HFFc6 (cell line): ENCODE measurements around the gene UBE2I. TPM values are rescaled to one million over a fixed set of nuclear protein-coding genes. Genes with fewer than 3 reads are reported as not detected.

Experiments used
- DNase-seq: peaks from one replicate; pipeline ENCODE4 v3.0.0-alpha.2; 2018
- H3K27ac Mint-ChIP-seq: 2 replicates; pipeline ENCODE4 v1.8.0; 2020; ENCODE audit warnings: mild to moderate bottlenecking, mixed read lengths
- H3K27me3 Mint-ChIP-seq: 2 replicates; pipeline ENCODE4 v1.8.0; 2021; ENCODE audit warnings: mild to moderate bottlenecking, moderate library complexity, mixed read lengths; ENCODE audit not compliant: insufficient read depth
- H3K36me3 Mint-ChIP-seq: 2 replicates; pipeline ENCODE4 v1.8.0; 2021; ENCODE audit warnings: low read depth, mixed read lengths
- H3K4me1 Mint-ChIP-seq: 2 replicates; pipeline ENCODE4 v1.8.0; 2020; ENCODE audit warnings: low read depth, mixed read lengths
- H3K4me3 Mint-ChIP-seq: 2 replicates; pipeline ENCODE4 v1.8.0; 2020; ENCODE audit warnings: mild to moderate bottlenecking, moderate library complexity, mixed read lengths
- H3K9me3 Mint-ChIP-seq: 2 replicates; pipeline ENCODE4 v1.8.0; 2020; ENCODE audit warnings: mild to moderate bottlenecking, mixed read lengths
- CTCF ChIP-seq: fragments of 200-600 bp; sonication (generic); IDR thresholded peaks from 2 replicates; pipeline ENCODE4 v1.5.0; 2021; ENCODE audit warnings: antibody characterized with exemption, mild to moderate bottlenecking
- total RNA-seq, 6 experiments: library from RNA; stranded (reverse); fragmentation: NEBNext Ultra II Directional; extraction: Animal tissue kit (Norgen Biotek cat#: 25700); gene quantifications; 2 replicates in 1 of 6; 3 replicates in 5 of 6; pipeline ENCODE4 v1.2.3, GENCODE V29; 2021

The UBE2I gene
- total RNA-seq, 6 experiments from 2014 or later, result 116 to 147 (median 138) TPM

GRCh38 chr16:1357906-1358566 is 48.6 kb downstream of the UBE2I start:
- DNase-seq, result no peak
- H3K9me3 Mint-ChIP-seq, result no peaks in the 10 kb centered on the region
- H3K27ac Mint-ChIP-seq, result no peak overlapping the region; the same call in 1 of the 2 replicates
- H3K4me3 Mint-ChIP-seq, result no peak overlapping the region
- H3K27me3 Mint-ChIP-seq, result peaks cover 5% of the 10 kb centered on the region
- peaks cover 24% of the 10 kb centered on the region for H3K4me1 Mint-ChIP-seq
- TF ChIP-seq CTCF, result no peak
- H3K36me3 Mint-ChIP-seq, result peaks cover 6% of the 10 kb centered on the region; the same call in 1 of the 2 replicates

- Mint-ChIP-seq H3K4me3 (no peak overlapping the region), H3K9me3 (no peaks in the 10 kb centered on the region), H3K36me3 (no peaks in the 10 kb centered on the region; the same call in 1 of the 2 replicates), H3K27ac (no peak overlapping the region), H3K4me1 (peaks cover 10% of the 10 kb centered on the region), H3K27me3 (peaks cover 5% of the 10 kb centered on the region; the same call in 1 of the 2 replicates)
- TF ChIP-seq CTCF, result no peak
- DNase-seq, result no peak
These were observed 52.4 kb downstream of the UBE2I start for GRCh38 chr16:1361685-1362360.

GRCh38 chr16:1362807-1363206 is 53.4 kb downstream of the UBE2I start:
- Mint-ChIP-seq H3K27ac (no peak overlapping the region; the same call in 1 of the 2 replicates), H3K36me3 (no peaks in the 10 kb centered on the region; the same call in 1 of the 2 replicates), H3K9me3 (no peaks in the 10 kb centered on the region), H3K4me1 (peaks cover 9% of the 10 kb centered on the region), H3K4me3 (no peak overlapping the region), H3K27me3 (peaks cover 5% of the 10 kb centered on the region; the same call in 1 of the 2 replicates)
- DNase-seq, result no peak
- no peak for TF ChIP-seq CTCF

- peak; percentile 5 for DNase-seq
- no peak overlapping the region for H3K4me3 Mint-ChIP-seq
- peaks cover 2% of the 10 kb centered on the region for H3K4me1 Mint-ChIP-seq
- H3K27me3 Mint-ChIP-seq, result peaks cover 2% of the 10 kb centered on the region; the same call in 1 of the 2 replicates
- no peak overlapping the region for H3K27ac Mint-ChIP-seq
- peak; percentile 82 for TF ChIP-seq CTCF
- H3K36me3 Mint-ChIP-seq, result no peaks in the 10 kb centered on the region; the same call in 1 of the 2 replicates
- H3K9me3 Mint-ChIP-seq, result no peaks in the 10 kb centered on the region
These were observed 54.1 kb downstream of the UBE2I start for GRCh38 chr16:1363501-1364041.

- H3K36me3 Mint-ChIP-seq, result no peaks in the 10 kb centered on the region; the same call in 1 of the 2 replicates
- no peak overlapping the region for H3K27ac Mint-ChIP-seq
- no peaks in the 10 kb centered on the region for H3K9me3 Mint-ChIP-seq
- DNase-seq, result no peak
- peaks cover 2% of the 10 kb centered on the region; the same call in 1 of the 2 replicates for H3K27me3 Mint-ChIP-seq
- no peaks in the 10 kb centered on the region for H3K4me1 Mint-ChIP-seq
- no peak for TF ChIP-seq CTCF
- no peak overlapping the region for H3K4me3 Mint-ChIP-seq
These were observed 55.1 kb downstream of the UBE2I start for GRCh38 chr16:1364510-1364909.
